Heart left ventricle (tissue), 16 donors: ENCODE data around the gene HAUS7. TPM values are rescaled to one million over a fixed set of nuclear protein-coding genes. Genes with fewer than 3 reads are reported as not detected.

ENCODE experiments used
- ATAC-seq, 4 donors: fragments of 200-7000 bp; cut with Tn5 transposase; one replicate each; pipeline ENCODE4 v1.9.1; 2020 to 2022; ENCODE audit warnings: moderate library complexity in 4 of 4, mild to moderate bottlenecking in 3 of 4, moderate number of reproducible peaks in 1 of 4
- DNase-seq, 5 donors: peaks; one replicate each; pipeline ENCODE4 v3.0.0-alpha.2; 2020
- H3K27ac ChIP-seq, 12 donors: fragments of 200-600 bp; sonication (generic) in 4 of 12; one replicate each; pipeline versions ENCODE4 v1.5.0 to v1.8.0; 2016 to 2022; ENCODE audit warnings: mild to moderate bottlenecking in 2 of 12
- H3K27me3 ChIP-seq, 9 donors: fragments of 200-600 bp; sonication (generic) in 2 of 9; one replicate each; pipeline versions ENCODE4 v1.5.1 to v1.8.0; 2016 to 2022; ENCODE audit warnings: mild to moderate bottlenecking in 3 of 9
- H3K36me3 ChIP-seq, 9 donors: fragments of 200-600 bp; sonication (generic) in 2 of 9; one replicate each; pipeline versions ENCODE4 v1.5.0 to v1.8.0; 2018 to 2022; ENCODE audit warnings: mild to moderate bottlenecking in 2 of 9
- H3K4me1 ChIP-seq, 12 donors: fragments of 200-600 bp; sonication (generic) in 4 of 12; one replicate each; pipeline versions ENCODE4 v1.5.0 to v1.8.0; 2016 to 2022; ENCODE audit warnings: mild to moderate bottlenecking in 3 of 12
- H3K4me3 ChIP-seq, 12 donors: fragments of 200-600 bp; sonication (generic) in 4 of 12; one replicate each; pipeline versions ENCODE4 v1.5.0 to v1.8.0; 2017 to 2022; ENCODE audit warnings: mild to moderate bottlenecking in 9 of 12, moderate library complexity in 4 of 12
- H3K9me3 ChIP-seq, 12 donors: fragments of 200-600 bp; sonication (generic) in 4 of 12; one replicate each; pipeline versions ENCODE4 v1.5.0 to v1.8.0; 2016 to 2022; ENCODE audit warnings: mild to moderate bottlenecking in 1 of 12
- POLR2A ChIP-seq, 2 donors: fragments of 450-650 bp; IDR thresholded peaks; one replicate each; pipeline ENCODE4 v1.6.1; 2017; ENCODE audit warnings: antibody characterized with exemption in 2 of 2, mild to moderate bottlenecking in 2 of 2, moderate library complexity in 2 of 2
- WGBS, 4 donors: extraction: QIAGEN DNeasy Blood & Tissue Kit in 2 of 4; methylation state at CpG; one replicate each; pipeline versions ENCODE4 v1.1.5 to v1.1.7; 2013 to 2018; 5-methylcytosine and 5-hydroxymethylcytosine counted together
- intact Hi-C, 10 donors: fragments of 100-400 bp; cut with DNase I; formaldehyde crosslinking; loops; one replicate each; pipeline versions ENCODE4 v1.11.1 to v1.14.2; 2022
- polyA plus RNA-seq, 2 donors: library from polyadenylated mRNA; stranded (reverse); fragments of 200-250 nt; gene quantifications; one replicate each; pipeline ENCODE4 v1.2.3, GENCODE V29; 2013
- total RNA-seq, 9 donors: library from RNA; depleted of rRNA in 2 of 9; stranded (reverse); fragments of >200 nt in 2 of 9; fragmentation: NEBNext Ultra II Directional in 3 of 9; extraction: Animal tissue kit (Norgen Biotek cat#: 25700) in 3 of 9; gene quantifications; one replicate each; pipeline versions ENCODE4 v1.1.0 to v1.2.4, GENCODE V29; 2016 to 2023
- TF ChIP-seq, protein P1 (sequence below), 12 donors: fragments of 200-600 bp; sonication (generic) in 4 of 12; IDR thresholded peaks; one replicate each; pipeline versions ENCODE4 v1.5.0 to v1.8.0; 2018 to 2022; ENCODE audit warnings: antibody characterized with exemption in 12 of 12, mild to moderate bottlenecking in 5 of 12
- donor health status: ischemic (EF 13 %, LVEDD 7.1; RV severe dilation, severe dysfunction).
- donor health status: healthy with polysubstance abuse.
- donor health status: DM: no; HTN: yes; CAD: no.
- donor health status: DM: no; HTN: no; CAD: no.
- donor health status: ischemic (EF 25% LVEDD 6.9; RV normal size, moderate dysfunction).
- donor health status: ischemic (EF 25% LVEDD 5.7; RV mildly dilated, moderate dysfunction).
- donor health status: healthy.
- donor health status: DM: yes; HTN: yes; CAD: no.
- donor health status: ischemic (EF 35%, LVEDD 5.7; RV mildly dilated, moderate dysfunction).
- donor health status: nonischemic (EF 11% LVEDD 7.7; RV severe dilation, severe dysfunction).
- donor health status: DM: yes; HTN: yes; CAD: no.
- donor health status: PGD.
- donor health status: ischemic (EF 29% LVEDD 5.4; RV normal size, mild dysfunction).
- donor health status: nonischemic (EF 23%, LVEDD 6.1; RV moderate dilation, normal function).

HAUS7 gene
- total and polyA plus RNA-seq, 11 donors, result 15.3 to 28.2 (median 20.2) TPM

- DNase-seq (no peak), ATAC-seq (no peak)
- peak overlapping the region in 8 of 12 donors; percentile 7 to 90 (median 76) for H3K27ac ChIP-seq
- H3K4me3 ChIP-seq, result no peak overlapping the region
- peaks cover 0 to 37% (median 5%) of the 10 kb centered on the region in 12 donors for H3K4me1 ChIP-seq
- no peaks in the 10 kb centered on the region for H3K36me3 ChIP-seq
- peaks cover 0 to 2% (median 0%) of the 10 kb centered on the region in 9 donors for H3K27me3 ChIP-seq
- intact Hi-C loops, result no loop called here
- 84 to 96% (median 90%) methylated on average over 10 to 11 of the region's 11 CpGs for WGBS, 4 donors
- H3K9me3 ChIP-seq, result no peaks in the 10 kb centered on the region
- TF ChIP-seq, protein P1, sequence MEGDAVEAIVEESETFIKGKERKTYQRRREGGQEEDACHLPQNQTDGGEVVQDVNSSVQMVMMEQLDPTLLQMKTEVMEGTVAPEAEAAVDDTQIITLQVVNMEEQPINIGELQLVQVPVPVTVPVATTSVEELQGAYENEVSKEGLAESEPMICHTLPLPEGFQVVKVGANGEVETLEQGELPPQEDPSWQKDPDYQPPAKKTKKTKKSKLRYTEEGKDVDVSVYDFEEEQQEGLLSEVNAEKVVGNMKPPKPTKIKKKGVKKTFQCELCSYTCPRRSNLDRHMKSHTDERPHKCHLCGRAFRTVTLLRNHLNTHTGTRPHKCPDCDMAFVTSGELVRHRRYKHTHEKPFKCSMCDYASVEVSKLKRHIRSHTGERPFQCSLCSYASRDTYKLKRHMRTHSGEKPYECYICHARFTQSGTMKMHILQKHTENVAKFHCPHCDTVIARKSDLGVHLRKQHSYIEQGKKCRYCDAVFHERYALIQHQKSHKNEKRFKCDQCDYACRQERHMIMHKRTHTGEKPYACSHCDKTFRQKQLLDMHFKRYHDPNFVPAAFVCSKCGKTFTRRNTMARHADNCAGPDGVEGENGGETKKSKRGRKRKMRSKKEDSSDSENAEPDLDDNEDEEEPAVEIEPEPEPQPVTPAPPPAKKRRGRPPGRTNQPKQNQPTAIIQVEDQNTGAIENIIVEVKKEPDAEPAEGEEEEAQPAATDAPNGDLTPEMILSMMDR (IDR thresholded peaks at IDR 0.05), result no peak
- TF ChIP-seq POLR2A (IDR thresholded peaks at IDR 0.05), result no peak
Observed at GRCh38 chrX:153475751-153476281, 5.4 kb upstream of the HAUS7 start.

GRCh38 chrX:153475271-153475670, 4.9 kb upstream of the HAUS7 start:
- intact Hi-C loops, result no loop called here
- DNase-seq (no peak), ATAC-seq (no peak)
- H3K27ac ChIP-seq, result peak overlapping the region in 7 of 12 donors; percentile 18 to 90 (median 52)
- no peaks in the 10 kb centered on the region for H3K36me3 ChIP-seq
- H3K27me3 ChIP-seq, result peaks cover 0 to 2% (median 0%) of the 10 kb centered on the region in 9 donors
- TF ChIP-seq, protein P1 (IDR thresholded peaks at IDR 0.05), result no peak
- no peak for TF ChIP-seq POLR2A (IDR thresholded peaks at IDR 0.05)
- no peaks in the 10 kb centered on the region for H3K9me3 ChIP-seq
- H3K4me1 ChIP-seq, result peaks cover 0 to 37% (median 5%) of the 10 kb centered on the region in 12 donors
- peak overlapping the region in 6 of 12 donors; percentile 14 to 47 (median 31) for H3K4me3 ChIP-seq
- WGBS, 4 donors, result 80 to 89% (median 83%) methylated on average over 7 of the region's 7 CpGs

- Histone ChIP-seq H3K9me3 (no peaks in the 10 kb centered on the region), H3K27me3 (peaks cover 0 to 2% (median 0%) of the 10 kb centered on the region in 9 donors), H3K4me1 (peaks cover 0 to 37% (median 5%) of the 10 kb centered on the region in 12 donors), H3K4me3 (peak overlapping the region in 9 of 12 donors; percentile 14 to 47 (median 25)), H3K27ac (peak overlapping the region in 7 of 12 donors; percentile 18 to 90 (median 52)), H3K36me3 (no peaks in the 10 kb centered on the region)
- TF ChIP-seq, protein P1 (IDR thresholded peaks at IDR 0.05), result no peak
- no peak for TF ChIP-seq POLR2A (IDR thresholded peaks at IDR 0.05)
- DNase-seq, result peak; percentile 74 to 88 (median 83)
- intact Hi-C loops, result loop anchor here in 3 of 10 donors (5.0 kb wide), 1 partner anchor 33 kb away; no protein-coding TSS in a partner anchor
- ATAC-seq, result peak in 1 of 4 donors; percentile 12
- 1 to 48% (median 22%) methylated on average over 50 to 59 of the region's 59 CpGs for WGBS, 4 donors
Observed at GRCh38 chrX:153474718-153475117, 4.3 kb upstream of the HAUS7 start.

DNA sequence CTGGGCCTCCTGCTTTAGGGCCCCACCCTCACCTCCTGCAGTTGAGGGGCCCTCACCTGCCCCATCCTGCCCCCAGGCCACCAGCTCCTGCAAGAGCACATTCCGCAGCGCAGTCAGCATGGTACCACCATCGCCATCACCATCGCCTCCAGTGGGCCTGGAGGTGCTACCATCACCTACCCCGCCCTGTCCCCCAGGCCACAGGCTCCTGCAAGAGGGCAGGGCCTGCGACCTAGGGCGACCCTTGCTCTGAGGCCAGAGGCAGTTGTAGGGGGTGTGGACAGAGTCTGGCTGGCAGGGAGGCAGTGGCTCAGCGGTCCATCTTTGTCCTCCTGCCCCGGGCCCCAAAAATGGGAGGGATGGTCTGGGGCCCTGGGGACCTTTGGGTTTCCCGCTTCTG, 3.9 kb upstream of the HAUS7 start:
- Histone ChIP-seq H3K36me3 (no peaks in the 10 kb centered on the region), H3K4me3 (peak overlapping the region in 1 of 12 donors; percentile 40), H3K4me1 (peaks cover 0 to 42% (median 6%) of the 10 kb centered on the region in 12 donors), H3K9me3 (no peaks in the 10 kb centered on the region), H3K27ac (peak overlapping the region in 1 of 12 donors; percentile 54), H3K27me3 (peaks cover 0 to 2% (median 0%) of the 10 kb centered on the region in 9 donors)
- no peak for DNase-seq
- intact Hi-C loops, result loop anchor here in 3 of 10 donors (5.0 kb wide), 1 partner anchor 33 kb away; no protein-coding TSS in a partner anchor
- ATAC-seq, result no peak
- 75 to 100% (median 84%) methylated on average over 1 to 10 of the region's 10 CpGs for WGBS, 4 donors
- TF ChIP-seq POLR2A (IDR thresholded peaks at IDR 0.05), result no peak
- TF ChIP-seq, protein P1 (IDR thresholded peaks at IDR 0.05), result no peak
